NCI-H2081 treated with DMSO at 0.1 percent for 48 hours (cell line): Measurements from ENCODE around the gene MPPED1.

ENCODE experiments used
- DNase-seq: peaks from one replicate; lab custom pipeline; 2025; lab: John Stamatoyannopoulos, UW

Gene MPPED1

DNA sequence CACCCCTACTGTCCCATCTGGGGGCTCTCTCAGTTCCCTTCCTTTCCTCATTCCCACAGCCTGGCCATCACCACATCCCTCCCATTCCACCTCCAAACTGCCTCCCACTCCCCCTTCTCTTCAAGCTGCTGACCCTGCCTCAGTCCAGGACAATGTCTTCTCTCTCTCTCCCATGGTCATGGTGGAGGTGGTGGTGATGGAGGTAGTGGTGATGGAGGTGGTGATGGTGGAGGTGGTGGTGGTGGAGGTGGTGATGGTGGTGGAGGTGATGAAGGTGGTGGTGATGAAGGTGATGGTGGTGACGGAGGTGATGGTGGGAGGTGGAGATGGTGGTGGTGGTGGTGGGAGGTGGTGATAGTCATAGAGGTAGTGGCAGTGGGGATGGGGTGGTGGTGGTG, 87.0 kb downstream of the MPPED1 start:
- DNase-seq: no peak

DNA sequence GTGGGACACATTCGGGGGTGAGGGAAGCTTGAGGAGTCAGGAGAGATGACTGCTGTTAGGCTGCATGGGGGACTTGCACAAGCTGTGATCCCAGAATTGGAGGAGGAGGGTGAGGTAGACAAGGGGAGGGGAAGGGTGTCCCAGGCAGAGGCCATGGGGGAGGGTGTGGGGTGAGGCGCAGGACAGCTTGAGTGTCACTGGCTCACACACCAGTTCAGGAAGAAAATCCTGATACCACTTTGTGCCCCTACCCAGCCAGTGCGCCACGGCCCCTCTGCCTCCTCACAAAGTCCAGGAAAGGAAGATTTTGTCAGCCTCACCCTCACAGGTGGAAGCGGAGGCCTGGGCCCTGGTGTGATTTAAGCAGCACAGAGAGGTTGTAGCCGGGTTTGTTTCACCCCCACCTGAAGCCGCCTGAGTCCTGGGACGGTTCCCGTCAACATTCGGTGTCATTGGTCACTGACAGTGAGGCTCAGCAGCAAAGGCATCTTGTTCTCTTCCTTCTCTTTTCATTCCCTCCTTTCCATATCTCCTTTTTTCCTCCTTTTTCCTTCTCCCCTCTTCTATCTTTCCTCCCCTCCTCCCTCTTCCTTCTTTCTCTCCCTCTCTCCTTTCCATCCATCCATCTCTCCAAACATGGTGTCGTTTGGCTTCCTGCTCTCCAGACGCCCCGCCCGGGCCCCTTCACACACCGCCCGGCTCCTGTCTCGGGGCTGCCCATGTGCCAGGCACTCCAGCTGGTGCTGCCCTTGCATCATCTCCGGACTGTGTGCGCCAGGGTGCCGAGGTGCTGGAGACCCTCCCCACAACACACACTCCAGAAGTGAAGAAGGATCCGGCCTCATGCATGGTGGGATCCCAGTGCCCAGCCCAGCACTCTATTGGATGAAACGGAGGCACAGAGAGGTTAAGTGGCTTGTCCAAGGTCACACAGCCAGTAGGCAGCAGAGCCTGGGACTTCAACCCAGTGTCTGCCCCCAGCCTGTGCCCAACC, 89.3 kb downstream of the MPPED1 start:
- no peak for DNase-seq

DNA sequence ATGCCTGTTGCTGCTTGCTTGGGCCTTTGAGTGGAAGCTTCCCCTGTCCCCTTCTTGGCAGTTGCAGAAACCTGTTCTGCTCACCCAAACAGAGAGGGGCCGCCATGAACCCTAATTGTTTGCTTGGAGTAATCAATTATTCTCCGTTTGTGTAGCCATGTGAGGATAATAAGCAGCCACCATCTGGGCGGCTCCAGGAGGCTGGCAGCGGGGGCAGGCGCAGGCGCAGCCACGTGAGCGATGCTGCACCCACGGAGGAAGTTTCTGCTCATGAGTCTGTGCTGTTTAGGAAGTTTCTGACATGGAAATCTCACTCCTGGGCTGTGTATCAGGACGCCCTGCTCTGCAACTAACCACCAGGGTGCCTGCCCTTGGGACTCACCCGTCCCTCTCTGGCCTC, 90.1 kb downstream of the MPPED1 start:
- no peak for DNase-seq

GRCh38 chr22:43502306-43502874, 90.6 kb downstream of the MPPED1 start:
- no peak for DNase-seq

- DNase-seq: no peak
These were observed 92.3 kb downstream of the MPPED1 start for GRCh38 chr22:43504068-43504467.

GRCh38 chr22:43504666-43505261, 93.0 kb downstream of the MPPED1 start:
- no peak for DNase-seq

GRCh38 chr22:43505423-43505822, 93.6 kb downstream of the MPPED1 start:
- no peak for DNase-seq

GRCh38 chr22:43505896-43506295, 94.1 kb downstream of the MPPED1 start:
- DNase-seq: no peak

- no peak for DNase-seq
These were observed 94.7 kb downstream of the MPPED1 start for GRCh38 chr22:43506487-43506886.

- DNase-seq: no peak
These were observed 95.4 kb downstream of the MPPED1 start for GRCh38 chr22:43507235-43507634.

GRCh38 chr22:43508489-43508888, 96.7 kb downstream of the MPPED1 start:
- no peak for DNase-seq

- no peak for DNase-seq
These were observed 97.5 kb downstream of the MPPED1 start for GRCh38 chr22:43509337-43509736.

DNA sequence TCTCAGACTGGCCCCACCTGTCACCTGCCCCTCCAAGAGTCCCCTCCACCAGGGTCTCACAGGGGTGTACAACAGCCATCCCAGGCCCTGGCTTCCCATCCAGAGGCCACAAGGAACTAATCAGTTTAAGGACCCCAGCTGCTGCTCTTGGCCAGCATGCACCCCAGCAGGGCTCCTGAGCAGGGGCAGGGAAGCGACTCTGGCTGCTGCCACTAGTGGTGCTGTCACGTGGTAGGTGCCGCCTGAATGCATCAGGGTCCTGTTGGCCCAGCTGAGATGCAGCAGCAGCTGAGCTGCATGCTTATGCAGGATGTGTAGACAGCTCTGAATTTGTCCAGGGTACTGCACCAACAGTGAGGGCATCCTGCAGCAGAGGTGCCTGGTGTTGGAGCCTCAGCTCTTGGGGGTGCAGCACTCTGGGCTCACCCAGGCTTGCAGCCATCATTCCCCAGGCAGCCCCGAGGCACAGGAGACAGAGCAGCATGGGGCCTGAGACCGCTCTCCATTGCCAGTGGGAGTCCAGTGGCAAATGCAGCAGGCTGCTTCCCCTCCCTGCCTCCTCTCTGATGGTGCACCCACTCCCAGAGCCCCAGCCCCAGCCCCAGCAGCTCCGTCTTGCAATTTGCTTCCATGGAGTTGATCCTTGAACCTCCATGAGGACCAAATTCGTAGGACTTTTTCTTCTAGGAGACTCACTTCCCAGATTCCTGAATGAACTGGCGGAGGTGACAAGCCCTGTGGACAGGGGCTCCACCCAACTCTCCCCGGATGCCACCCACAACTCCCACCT, 98.7 kb downstream of the MPPED1 start:
- no peak for DNase-seq

GRCh38 chr22:43511276-43511910, 99.6 kb downstream of the MPPED1 start:
- DNase-seq: no peak

DNA sequence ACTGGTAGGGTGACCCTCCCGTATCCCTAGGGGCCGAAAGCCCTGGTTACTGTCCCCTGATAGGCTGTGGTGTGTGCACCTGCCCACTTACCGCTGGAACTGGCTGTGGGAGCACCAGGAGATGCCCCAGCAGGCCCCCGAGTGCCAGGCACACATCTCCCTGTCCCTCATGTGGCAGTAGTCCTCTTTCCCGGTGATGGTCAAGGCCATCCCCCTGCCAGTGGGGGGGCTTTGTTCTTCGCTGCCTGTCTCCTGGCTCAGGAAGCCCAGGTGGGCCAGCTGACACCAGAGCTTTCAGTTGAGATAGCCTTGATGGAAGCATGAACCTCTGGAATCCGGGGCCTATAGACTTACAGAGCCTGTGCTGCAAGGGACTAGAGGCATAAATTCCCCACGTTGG, 100.5 kb downstream of the MPPED1 start:
- no peak for DNase-seq

GRCh38 chr22:43514476-43515157, 102.8 kb downstream of the MPPED1 start:
- no peak for DNase-seq

- DNase-seq: no peak
These were observed 103.6 kb downstream of the MPPED1 start for GRCh38 chr22:43515411-43515810.

DNA sequence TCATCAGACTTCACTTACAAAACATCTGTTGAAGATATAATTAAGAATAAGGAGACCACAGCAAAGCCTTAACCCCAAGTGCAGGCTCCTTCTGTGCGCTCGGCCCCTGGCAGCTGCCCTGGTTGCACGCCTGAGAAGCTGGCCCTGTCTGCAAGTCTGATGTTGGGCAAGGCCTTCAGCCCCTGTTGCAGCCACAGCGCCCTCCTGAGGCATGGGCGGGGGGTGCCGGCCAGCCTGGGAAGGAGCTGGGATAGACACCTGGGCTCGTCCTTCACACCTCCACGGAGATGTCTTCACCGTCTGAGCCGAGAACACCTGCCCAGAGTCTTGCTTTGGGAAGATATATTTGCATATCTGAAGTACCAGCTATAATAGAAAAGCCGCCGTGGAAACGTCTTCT, 104.1 kb downstream of the MPPED1 start:
- no peak for DNase-seq

GRCh38 chr22:43516386-43516785, 104.6 kb downstream of the MPPED1 start:
- no peak for DNase-seq

GRCh38 chr22:43516996-43517635, 105.3 kb downstream of the MPPED1 start:
- DNase-seq: no peak

DNA sequence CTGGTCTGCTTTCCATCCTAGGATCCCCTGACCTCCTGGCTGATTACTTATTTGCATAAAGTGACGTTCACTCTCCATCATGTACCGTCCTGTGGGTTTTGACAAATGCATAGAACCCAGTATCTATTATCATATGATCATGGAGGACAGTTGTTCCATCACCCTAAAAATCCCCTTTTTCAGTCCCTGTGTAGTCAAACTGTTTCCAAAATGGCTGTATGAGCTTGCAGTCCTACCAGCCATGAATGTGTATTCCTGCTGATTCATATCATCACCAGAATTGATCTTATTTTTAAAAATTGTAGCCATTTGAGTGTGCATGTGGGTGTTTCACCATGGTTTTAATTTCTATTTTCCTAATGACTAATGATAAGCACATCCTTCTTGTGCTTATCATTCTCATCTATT, 108.8 kb downstream of the MPPED1 start:
- no peak for DNase-seq
